Esophagus muscularis mucosa (tissue), 3 donors: Measurements from ENCODE around the gene ACBD4.
"Not testable (repeated sequence)": the region's sequence is repeated elsewhere in the genome, so short reads cannot be mapped to it uniquely, and the experiment has no call there.

Experiments
- POLR2A ChIP-seq: fragments of 450-650 bp; IDR thresholded peaks from one replicate; pipeline ENCODE4 v1.6.1; 2017; ENCODE audit warnings: antibody characterized with exemption, moderate library complexity, mild to moderate bottlenecking, low read depth
- TF ChIP-seq, protein P1 (sequence below), 3 experiments: fragments of 200-600 bp in 2 of 3; fragments of 450-650 bp in 1 of 3; sonication (generic) in 2 of 3; IDR thresholded peaks; one replicate each; pipeline ENCODE4 v1.5.1; 2017 to 2019; ENCODE audit warnings: antibody characterized with exemption in 3 of 3, mild to moderate bottlenecking in 2 of 3, moderate library complexity in 1 of 3

DNA sequence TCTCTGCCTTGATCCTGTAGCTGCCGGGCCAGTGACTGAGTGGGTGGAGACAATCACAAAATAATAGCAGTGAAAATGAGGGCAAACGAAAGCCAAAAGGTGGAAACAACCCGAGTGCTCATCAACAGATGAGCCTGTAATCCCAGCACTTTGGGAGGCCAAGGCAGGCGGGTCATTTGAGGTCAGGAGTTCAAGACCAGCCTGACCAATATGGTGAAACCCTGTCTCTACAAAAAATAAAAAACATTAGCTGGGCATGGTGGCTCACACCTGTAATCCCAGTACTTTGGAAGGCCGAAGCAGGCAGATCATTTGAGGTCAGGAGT, 10.7 kb upstream of the ACBD4 start:
- not testable (repeated sequence) for TF ChIP-seq POLR2A
- TF ChIP-seq, protein P1, sequence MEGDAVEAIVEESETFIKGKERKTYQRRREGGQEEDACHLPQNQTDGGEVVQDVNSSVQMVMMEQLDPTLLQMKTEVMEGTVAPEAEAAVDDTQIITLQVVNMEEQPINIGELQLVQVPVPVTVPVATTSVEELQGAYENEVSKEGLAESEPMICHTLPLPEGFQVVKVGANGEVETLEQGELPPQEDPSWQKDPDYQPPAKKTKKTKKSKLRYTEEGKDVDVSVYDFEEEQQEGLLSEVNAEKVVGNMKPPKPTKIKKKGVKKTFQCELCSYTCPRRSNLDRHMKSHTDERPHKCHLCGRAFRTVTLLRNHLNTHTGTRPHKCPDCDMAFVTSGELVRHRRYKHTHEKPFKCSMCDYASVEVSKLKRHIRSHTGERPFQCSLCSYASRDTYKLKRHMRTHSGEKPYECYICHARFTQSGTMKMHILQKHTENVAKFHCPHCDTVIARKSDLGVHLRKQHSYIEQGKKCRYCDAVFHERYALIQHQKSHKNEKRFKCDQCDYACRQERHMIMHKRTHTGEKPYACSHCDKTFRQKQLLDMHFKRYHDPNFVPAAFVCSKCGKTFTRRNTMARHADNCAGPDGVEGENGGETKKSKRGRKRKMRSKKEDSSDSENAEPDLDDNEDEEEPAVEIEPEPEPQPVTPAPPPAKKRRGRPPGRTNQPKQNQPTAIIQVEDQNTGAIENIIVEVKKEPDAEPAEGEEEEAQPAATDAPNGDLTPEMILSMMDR (IDR thresholded peaks at IDR 0.05), result not testable (repeated sequence)
